ENCODE results near the gene SLC39A12. TPM values are rescaled to one million over a fixed set of nuclear protein-coding genes. Genes with fewer than 3 reads are reported as not detected.
A peak's percentile ranks its signal among the peaks of the same experiment; 100 is the strongest.

Gene SLC39A12
- total and polyA plus RNA-seq, 2 experiments from 2014 or later = not detected

- H3K79me2 ChIP-seq (replicated peaks; ENCODE audit: insufficient read depth) = no peaks in the 10 kb centered on the region
- no peaks in the 10 kb centered on the region for H3K36me3 ChIP-seq (ENCODE audit: insufficient read depth)
- H4K20me1 ChIP-seq (replicated peaks; ENCODE audit: insufficient read depth) = no peaks in the 10 kb centered on the region
- H3K27me3 ChIP-seq (ENCODE audit: insufficient read depth) = no peaks in the 10 kb centered on the region
- DNase-seq (ENCODE audit: low spot score) (peak; percentile 44), ATAC-seq (no peak)
- H3K9me2 ChIP-seq (ENCODE audit: insufficient read depth) = peaks cover 16% of the 10 kb centered on the region
- no peak overlapping the region for H3K27ac Mint-ChIP-seq
- no peak overlapping the region for H3K27ac ChIP-seq (ENCODE audit: low read depth)
- peaks cover 2% of the 10 kb centered on the region for H3K27me3 Mint-ChIP-seq (ENCODE audit: insufficient read depth, low read depth, poor library complexity)
- H3K9me3 Mint-ChIP-seq = no peaks in the 10 kb centered on the region
- H3K4me1 ChIP-seq (ENCODE audit: insufficient read depth) = peaks cover 15% of the 10 kb centered on the region
- H3K4me2 ChIP-seq = 0 out of 2 replicates have a peak overlapping the region, but pooled peaks have one; percentile 40
- no peak overlapping the region for H3K4me3 ChIP-seq
- H3K4me1 Mint-ChIP-seq = peaks cover 8% of the 10 kb centered on the region
- TF ChIP-seq JUNB (IDR thresholded peaks at IDR 0.05; ENCODE audit: unreplicated experiment) (no peak), ZNF462 (CRISPR knock-in tag; IDR thresholded peaks at IDR 0.05) (0 out of 2 replicates have a peak, but pooled peaks have one; percentile 3)
- H2AFZ ChIP-seq = no peak overlapping the region
- H3K36me3 Mint-ChIP-seq (ENCODE audit: low read depth) = no peaks in the 10 kb centered on the region
- no peak overlapping the region for H3K4me3 Mint-ChIP-seq
- no peaks in the 10 kb centered on the region for H3F3A ChIP-seq (replicated peaks; ENCODE audit: low read depth)
These were observed 93.4 kb downstream of the SLC39A12 start for GRCh38 chr10:18044976-18045720.

- Histone ChIP-seq H3K36me3 (ENCODE audit: insufficient read depth) (no peaks in the 10 kb centered on the region), H4K20me1 (replicated peaks; ENCODE audit: insufficient read depth) (no peaks in the 10 kb centered on the region), H3K4me2 (no peak overlapping the region), H3K9me2 (ENCODE audit: insufficient read depth) (no peaks in the 10 kb centered on the region), H3K27ac (ENCODE audit: low read depth) (no peak overlapping the region), H3K4me1 (ENCODE audit: insufficient read depth) (no peaks in the 10 kb centered on the region), H2AFZ (no peak overlapping the region), H3K79me2 (replicated peaks; ENCODE audit: insufficient read depth) (no peaks in the 10 kb centered on the region), H3K27me3 (ENCODE audit: insufficient read depth) (no peaks in the 10 kb centered on the region), H3K4me3 (no peak overlapping the region), H3F3A (replicated peaks; ENCODE audit: low read depth) (no peaks in the 10 kb centered on the region)
- H3K27me3 Mint-ChIP-seq (ENCODE audit: insufficient read depth, low read depth, poor library complexity) = no peaks in the 10 kb centered on the region
- no peak overlapping the region for H3K4me3 Mint-ChIP-seq
- ATAC-seq (no peak), DNase-seq (ENCODE audit: low spot score) (no peak)
- H3K9me3 Mint-ChIP-seq = peaks cover 7% of the 10 kb centered on the region; the same call in 2 of the 3 replicates
- no peak overlapping the region for H3K27ac Mint-ChIP-seq
- no peak for TF ChIP-seq EZH2 (IDR thresholded peaks at IDR 0.05; ENCODE audit: low read depth, unreplicated experiment)
- TF ChIP-seq ZNF462 (CRISPR knock-in tag; IDR thresholded peaks at IDR 0.05) = no peak
- TF ChIP-seq ZNF331 (CRISPR knock-in tag; IDR thresholded peaks at IDR 0.05; ENCODE audit: low read depth) = no peak
- H3K36me3 Mint-ChIP-seq (ENCODE audit: low read depth) = no peaks in the 10 kb centered on the region
- no peaks in the 10 kb centered on the region for H3K4me1 Mint-ChIP-seq
These were observed 104.9 kb downstream of the SLC39A12 start for GRCh38 chr10:18056583-18056982.
